ENCODE results near the gene NTF3. TPM values are rescaled to one million over a fixed set of nuclear protein-coding genes. Genes with fewer than 3 reads are reported as not detected.

The NTF3 gene
- total RNA-seq, 2 experiments from 2014 or later, result not detected

GRCh38 chr12:5515458-5515857, 83.5 kb downstream of the NTF3 start:
- H3K9me3 Mint-ChIP-seq, result no peaks in the 10 kb centered on the region
- no peaks in the 10 kb centered on the region for H3K36me3 Mint-ChIP-seq
- ChIA-PET POLR2A (no interaction called here), CTCF (no interaction called here)
- no peak overlapping the region for H3K4me3 Mint-ChIP-seq
- H3K4me1 Mint-ChIP-seq (ENCODE audit: low read depth), result no peaks in the 10 kb centered on the region
- DNase-seq, result no peak
- no peak overlapping the region for H3K27ac Mint-ChIP-seq
- H3K27me3 Mint-ChIP-seq, result peaks cover 4% of the 10 kb centered on the region
- intact Hi-C loops (cut with micrococcal nuclease), result no loop called here

- DNase-seq, result no peak
- H3K4me3 Mint-ChIP-seq, result no peak overlapping the region
- intact Hi-C loops (cut with micrococcal nuclease), result no loop called here
- ChIA-PET POLR2A (no interaction called here), CTCF (no interaction called here)
- no peaks in the 10 kb centered on the region for H3K4me1 Mint-ChIP-seq (ENCODE audit: low read depth)
- no peak overlapping the region for H3K27ac Mint-ChIP-seq
- H3K27me3 Mint-ChIP-seq, result peaks cover 4% of the 10 kb centered on the region
- H3K36me3 Mint-ChIP-seq, result no peaks in the 10 kb centered on the region
- H3K9me3 Mint-ChIP-seq, result no peaks in the 10 kb centered on the region
Observed at GRCh38 chr12:5516371-5517241, 84.7 kb downstream of the NTF3 start.

GRCh38 chr12:5518584-5519365, 86.9 kb downstream of the NTF3 start:
- Mint-ChIP-seq H3K27me3 (peaks cover 3% of the 10 kb centered on the region), H3K9me3 (no peaks in the 10 kb centered on the region), H3K4me1 (ENCODE audit: low read depth) (no peaks in the 10 kb centered on the region), H3K4me3 (no peak overlapping the region), H3K36me3 (no peaks in the 10 kb centered on the region), H3K27ac (no peak overlapping the region)
- DNase-seq, result no peak
- CTCF ChIA-PET, result no interaction called here
- intact Hi-C loops (cut with micrococcal nuclease), result no loop called here
- POLR2A ChIA-PET, result no interaction called here

GRCh38 chr12:5520037-5520436, 88.1 kb downstream of the NTF3 start:
- Mint-ChIP-seq H3K27ac (no peak overlapping the region), H3K27me3 (peaks cover 3% of the 10 kb centered on the region), H3K4me1 (ENCODE audit: low read depth) (no peaks in the 10 kb centered on the region), H3K4me3 (no peak overlapping the region), H3K9me3 (no peaks in the 10 kb centered on the region), H3K36me3 (no peaks in the 10 kb centered on the region)
- ChIA-PET CTCF (no interaction called here), POLR2A (no interaction called here)
- no peak for DNase-seq
- intact Hi-C loops (cut with micrococcal nuclease), result no loop called here

GRCh38 chr12:5520831-5521230, 88.9 kb downstream of the NTF3 start:
- DNase-seq, result no peak
- POLR2A ChIA-PET, result no interaction called here
- no peaks in the 10 kb centered on the region for H3K9me3 Mint-ChIP-seq
- no peaks in the 10 kb centered on the region for H3K4me1 Mint-ChIP-seq (ENCODE audit: low read depth)
- intact Hi-C loops (cut with micrococcal nuclease), result no loop called here
- peaks cover 3% of the 10 kb centered on the region for H3K27me3 Mint-ChIP-seq
- H3K27ac Mint-ChIP-seq, result no peak overlapping the region
- H3K4me3 Mint-ChIP-seq, result no peak overlapping the region
- CTCF ChIA-PET, result no interaction called here
- H3K36me3 Mint-ChIP-seq, result no peaks in the 10 kb centered on the region

GRCh38 chr12:5521456-5522325, 89.8 kb downstream of the NTF3 start:
- Mint-ChIP-seq H3K36me3 (no peaks in the 10 kb centered on the region), H3K9me3 (no peaks in the 10 kb centered on the region), H3K27me3 (peaks cover 3% of the 10 kb centered on the region), H3K27ac (no peak overlapping the region), H3K4me3 (no peak overlapping the region), H3K4me1 (ENCODE audit: low read depth) (no peaks in the 10 kb centered on the region)
- ChIA-PET CTCF (no interaction called here), POLR2A (no interaction called here)
- intact Hi-C loops (cut with micrococcal nuclease), result no loop called here
- DNase-seq, result no peak

GRCh38 chr12:5522432-5523335, 90.8 kb downstream of the NTF3 start:
- Mint-ChIP-seq H3K36me3 (no peaks in the 10 kb centered on the region), H3K27ac (no peak overlapping the region), H3K4me1 (ENCODE audit: low read depth) (no peaks in the 10 kb centered on the region), H3K4me3 (no peak overlapping the region), H3K27me3 (peaks cover 3% of the 10 kb centered on the region), H3K9me3 (no peaks in the 10 kb centered on the region)
- ChIA-PET CTCF (no interaction called here), POLR2A (no interaction called here)
- intact Hi-C loops (cut with micrococcal nuclease), result no loop called here
- DNase-seq, result no peak

GRCh38 chr12:5523396-5524115, 91.6 kb downstream of the NTF3 start:
- intact Hi-C loops (cut with micrococcal nuclease), result no loop called here
- POLR2A ChIA-PET, result no interaction called here
- no peaks in the 10 kb centered on the region for H3K4me1 Mint-ChIP-seq (ENCODE audit: low read depth)
- no peak overlapping the region for H3K27ac Mint-ChIP-seq
- H3K9me3 Mint-ChIP-seq, result no peaks in the 10 kb centered on the region
- CTCF ChIA-PET, result no interaction called here
- peaks cover 3% of the 10 kb centered on the region for H3K27me3 Mint-ChIP-seq
- no peak for DNase-seq
- no peaks in the 10 kb centered on the region for H3K36me3 Mint-ChIP-seq
- H3K4me3 Mint-ChIP-seq, result no peak overlapping the region

GRCh38 chr12:5524116-5524768, 92.3 kb downstream of the NTF3 start:
- peaks cover 3% of the 10 kb centered on the region for H3K27me3 Mint-ChIP-seq
- POLR2A ChIA-PET, result no interaction called here
- H3K4me1 Mint-ChIP-seq (ENCODE audit: low read depth), result no peaks in the 10 kb centered on the region
- no peak overlapping the region for H3K4me3 Mint-ChIP-seq
- H3K9me3 Mint-ChIP-seq, result no peaks in the 10 kb centered on the region
- no peak overlapping the region for H3K27ac Mint-ChIP-seq
- H3K36me3 Mint-ChIP-seq, result no peaks in the 10 kb centered on the region
- CTCF ChIA-PET, result no interaction called here
- intact Hi-C loops (cut with micrococcal nuclease), result no loop called here
- no peak for DNase-seq

- intact Hi-C loops (cut with micrococcal nuclease), result no loop called here
- Mint-ChIP-seq H3K4me3 (no peak overlapping the region), H3K27me3 (no peaks in the 10 kb centered on the region), H3K36me3 (no peaks in the 10 kb centered on the region), H3K4me1 (ENCODE audit: low read depth) (no peaks in the 10 kb centered on the region), H3K27ac (no peak overlapping the region), H3K9me3 (no peaks in the 10 kb centered on the region)
- POLR2A ChIA-PET, result no interaction called here
- DNase-seq, result no peak
- CTCF ChIA-PET, result no interaction called here
Observed at GRCh38 chr12:5524769-5525436, 93.0 kb downstream of the NTF3 start.
